Measurements from ENCODE around the gene RUFY3.

- TF ChIP-seq ZNF704 (tag by site-specific recombination; IDR thresholded peaks at IDR 0.05) (no peak), ZNF292 (tag by site-specific recombination; IDR thresholded peaks at IDR 0.05; ENCODE audit: borderline replicate concordance, low read depth) (no peak)
These were observed 2.8 kb upstream of the RUFY3 start for GRCh38 chr4:70718811-70719604.
